K562 (cell line): Measurements from ENCODE around the gene PICK1.

ENCODE experiments used
- EHMT2 ChIP-seq: fragments of 450-650 bp; IDR thresholded peaks from 2 replicates; pipeline ENCODE4 v1.6.1; 2018; ENCODE audit warnings: antibody characterized with exemption
- EZH2 ChIP-seq: IDR thresholded peaks from 2 replicates; pipeline ENCODE4 v1.6.1; 2012; ENCODE audit warnings: low read depth, mild to moderate bottlenecking, inconsistent platforms, low read length, borderline replicate concordance
- FIP1L1 ChIP-seq: fragments of 200-400 bp; formaldehyde crosslinking; IDR thresholded peaks from 2 replicates; pipeline ENCODE4 v1.6.1; 2018; ENCODE audit warnings: mild to moderate bottlenecking, low read depth, low read length; ENCODE audit not compliant: poor library complexity, severe bottlenecking
- MEF2A ChIP-seq: IDR thresholded peaks from 2 replicates; pipeline ENCODE4 v1.6.1; 2011; ENCODE audit warnings: low read depth, mild to moderate bottlenecking, low read length, moderate library complexity; ENCODE audit not compliant: control insufficient read depth
- NFIC ChIP-seq: fragments of 450-650 bp; IDR thresholded peaks from 2 replicates; pipeline ENCODE4 v1.6.1; 2017; ENCODE audit warnings: mild to moderate bottlenecking, inconsistent platforms
- RAD21 ChIP-seq, 2 experiments: fragments of 250-450 bp in 1 of 2; fragments of 450-650 bp in 1 of 2; sonication (Bioruptor Pico) in 1 of 2; formaldehyde crosslinking in 1 of 2; IDR thresholded peaks in 1 of 2; conservative IDR thresholded peaks in 1 of 2; 2 replicates each; pipeline versions ENCODE4 v1.4.0 to v1.8.0; 2020 to 2022; ENCODE audit warnings: mild to moderate bottlenecking in 2 of 2, moderate library complexity in 1 of 2
- RNF2 ChIP-seq: sonication (generic); IDR thresholded peaks from 2 replicates; pipeline ENCODE4 v1.6.1; 2016
- SP1 ChIP-seq: sonication (generic); formaldehyde crosslinking; IDR thresholded peaks from 2 replicates; pipeline ENCODE4 v1.8.1; 2022; ENCODE audit warnings: mild to moderate bottlenecking, missing genetic modification reagents
- SREBF2 ChIP-seq: sonication (generic); formaldehyde crosslinking; IDR thresholded peaks from 2 replicates; pipeline ENCODE4 v1.4.0; 2020; ENCODE audit warnings: mild to moderate bottlenecking, missing genetic modification reagents
- TAF1 ChIP-seq: IDR thresholded peaks from 2 replicates; pipeline ENCODE4 v1.6.1; 2011; ENCODE audit warnings: mild to moderate bottlenecking, low read length, moderate library complexity; ENCODE audit not compliant: insufficient read depth, control insufficient read depth, severe bottlenecking; ENCODE audit errors: extremely low read depth
- TF ChIP-seq, protein P1 (sequence below), 3 experiments: IDR thresholded peaks in 2 of 3; conservative IDR thresholded peaks in 1 of 3; 2 replicates each; pipeline ENCODE4 v1.5.1; 2011 to 2012; ENCODE audit warnings: low read length in 3 of 3, mild to moderate bottlenecking in 3 of 3, control low read depth in 2 of 3, improper control_type of control experiment in 1 of 3, inconsistent platforms in 1 of 3, low read depth in 1 of 3, mixed read lengths in 1 of 3, moderate library complexity in 1 of 3; ENCODE audit not compliant: insufficient read depth in 2 of 3

DNA sequence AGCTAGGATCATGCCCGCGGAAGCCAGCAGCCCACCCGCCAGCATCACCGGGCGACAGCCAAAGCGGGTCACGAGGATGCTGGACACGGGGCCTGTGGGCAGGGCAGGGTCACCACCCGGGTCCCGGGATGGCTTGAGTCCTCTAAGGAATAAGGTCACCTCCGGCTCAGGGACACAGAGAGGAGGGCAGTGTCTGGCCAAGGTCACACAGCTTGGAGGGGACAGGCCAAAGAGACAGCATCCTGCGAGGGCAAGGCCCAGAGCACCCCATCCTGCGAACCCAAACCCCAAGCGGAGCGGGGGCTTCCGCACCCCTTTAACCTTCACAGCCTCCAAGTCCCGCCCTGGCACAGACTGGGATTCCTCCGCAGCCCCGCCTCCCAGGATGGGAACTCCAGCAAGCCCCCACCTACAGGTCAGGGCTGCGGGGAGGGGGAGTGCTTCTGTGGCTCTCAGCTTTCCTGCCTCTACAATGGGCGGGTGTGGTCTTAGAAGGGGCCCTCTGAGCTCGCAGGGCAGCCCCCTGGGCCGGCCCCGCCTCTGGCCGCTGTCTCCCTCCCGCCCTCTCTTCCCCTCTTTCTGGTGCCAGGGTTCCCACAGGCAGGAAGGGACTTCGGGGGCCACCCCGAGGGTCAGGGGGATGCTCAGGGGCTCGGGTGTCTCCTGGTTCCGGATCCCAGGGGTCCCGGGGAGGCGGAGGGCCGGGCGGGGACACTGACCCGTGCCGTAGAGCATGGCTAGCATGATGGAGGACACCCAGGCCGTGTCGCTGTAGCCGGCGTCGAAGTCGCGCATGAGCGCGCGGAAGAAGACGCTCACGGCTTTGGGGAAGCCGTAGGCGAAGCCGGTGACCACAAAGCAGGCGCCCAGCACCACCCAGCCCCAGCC, 25.0 kb downstream of the PICK1 start:
- TF ChIP-seq NFIC (no peak), MEF2A (no peak), FIP1L1 (no peak), TAF1 (no peak), RAD21 (CRISPR knock-in tag; conservative IDR thresholded peaks at IDR 0.05 in 1 of 2, IDR thresholded peaks at IDR 0.05 in 1 of 2) (no peak), EZH2 (no peak), SREBF2 (CRISPR knock-in tag) (no peak), EHMT2 (no peak), SP1 (CRISPR knock-in tag) (no peak), RNF2 (no peak)
- TF ChIP-seq, protein P1, sequence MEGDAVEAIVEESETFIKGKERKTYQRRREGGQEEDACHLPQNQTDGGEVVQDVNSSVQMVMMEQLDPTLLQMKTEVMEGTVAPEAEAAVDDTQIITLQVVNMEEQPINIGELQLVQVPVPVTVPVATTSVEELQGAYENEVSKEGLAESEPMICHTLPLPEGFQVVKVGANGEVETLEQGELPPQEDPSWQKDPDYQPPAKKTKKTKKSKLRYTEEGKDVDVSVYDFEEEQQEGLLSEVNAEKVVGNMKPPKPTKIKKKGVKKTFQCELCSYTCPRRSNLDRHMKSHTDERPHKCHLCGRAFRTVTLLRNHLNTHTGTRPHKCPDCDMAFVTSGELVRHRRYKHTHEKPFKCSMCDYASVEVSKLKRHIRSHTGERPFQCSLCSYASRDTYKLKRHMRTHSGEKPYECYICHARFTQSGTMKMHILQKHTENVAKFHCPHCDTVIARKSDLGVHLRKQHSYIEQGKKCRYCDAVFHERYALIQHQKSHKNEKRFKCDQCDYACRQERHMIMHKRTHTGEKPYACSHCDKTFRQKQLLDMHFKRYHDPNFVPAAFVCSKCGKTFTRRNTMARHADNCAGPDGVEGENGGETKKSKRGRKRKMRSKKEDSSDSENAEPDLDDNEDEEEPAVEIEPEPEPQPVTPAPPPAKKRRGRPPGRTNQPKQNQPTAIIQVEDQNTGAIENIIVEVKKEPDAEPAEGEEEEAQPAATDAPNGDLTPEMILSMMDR (IDR thresholded peaks at IDR 0.05 in 2 of 3, conservative IDR thresholded peaks at IDR 0.05 in 1 of 3; ENCODE audit: insufficient read depth in 2 of 3, low read depth in 1 of 3, low read length in 3 of 3), result no peak
